GM18499 (cell line): ENCODE measurements around the gene OGFOD2.
"Not testable (repeated sequence)": the region's sequence is repeated elsewhere in the genome, so short reads cannot be mapped to it uniquely, and the experiment has no call there.

Experiments used
- ATAC-seq: cut with Tn5 transposase; IDR thresholded peaks from one replicate; pipeline ENCODE4 v1.9.1; 2021; ENCODE audit warnings: moderate number of reproducible peaks; ENCODE audit not compliant: insufficient read depth, unreplicated experiment

The OGFOD2 gene

GRCh38 chr12:122997343-122998250, 22.6 kb downstream of the OGFOD2 start:
- ATAC-seq = no peak

- ATAC-seq = no peak
These were observed 23.3 kb downstream of the OGFOD2 start for GRCh38 chr12:122998316-122998715.

- no peak for ATAC-seq
These were observed 24.3 kb downstream of the OGFOD2 start for GRCh38 chr12:122999196-122999946.

- ATAC-seq = no peak
These were observed 25.0 kb downstream of the OGFOD2 start for GRCh38 chr12:122999986-123000420.

GRCh38 chr12:123000578-123000977, 25.5 kb downstream of the OGFOD2 start:
- ATAC-seq = no peak

GRCh38 chr12:123001464-123001863, 26.4 kb downstream of the OGFOD2 start:
- ATAC-seq = no peak

GRCh38 chr12:123003257-123003656, 28.2 kb downstream of the OGFOD2 start:
- ATAC-seq = no peak

- no peak for ATAC-seq
These were observed 29.2 kb downstream of the OGFOD2 start for GRCh38 chr12:123004287-123004686.

GRCh38 chr12:123005081-123005626, 30.1 kb downstream of the OGFOD2 start:
- ATAC-seq = no peak

GRCh38 chr12:123006977-123007376, 31.9 kb downstream of the OGFOD2 start:
- no peak for ATAC-seq

GRCh38 chr12:123010110-123010509, 35.1 kb downstream of the OGFOD2 start:
- ATAC-seq = no peak

- ATAC-seq = no peak
These were observed 35.6 kb downstream of the OGFOD2 start for GRCh38 chr12:123010681-123011080.

GRCh38 chr12:123011701-123012100, 36.7 kb downstream of the OGFOD2 start:
- no peak for ATAC-seq

- no peak for ATAC-seq
These were observed 38.4 kb downstream of the OGFOD2 start for GRCh38 chr12:123013185-123014095.

GRCh38 chr12:123014473-123014872, 39.4 kb downstream of the OGFOD2 start:
- not testable (repeated sequence) for ATAC-seq

GRCh38 chr12:123017753-123018152, 42.7 kb downstream of the OGFOD2 start:
- ATAC-seq = no peak

- ATAC-seq = no peak
These were observed 44.7 kb downstream of the OGFOD2 start for GRCh38 chr12:123019841-123020138.

- no peak for ATAC-seq
These were observed 46.9 kb downstream of the OGFOD2 start for GRCh38 chr12:123021688-123022604.

- ATAC-seq = no peak
These were observed 47.8 kb downstream of the OGFOD2 start for GRCh38 chr12:123022846-123023245.
